ENCODE measurements around the gene CD33. TPM values are rescaled to one million over a fixed set of nuclear protein-coding genes. Genes with fewer than 3 reads are reported as not detected.
"Not testable (repeated sequence)": the region's sequence is repeated elsewhere in the genome, so short reads cannot be mapped to it uniquely, and the experiment has no call there.

Gene CD33
- total RNA-seq, 1 experiment from 2014 or later = not detected

GRCh38 chr19:51204321-51204720 lies 20.6 kb upstream of the CD33 start:
- ChIA-PET CTCF (no interaction called here), POLR2A (ENCODE audit: low non-redundant PET) (no interaction called here)
- Histone ChIP-seq H3K36me3 (ENCODE audit: insufficient read depth, low read length, poor library complexity, severe bottlenecking) (no peaks in the 10 kb centered on the region), H3K4me1 (ENCODE audit: insufficient read depth, low read length, poor library complexity, severe bottlenecking) (no peaks in the 10 kb centered on the region), H3K9me3 (ENCODE audit: low read depth, low read length, poor library complexity, severe bottlenecking) (no peaks in the 10 kb centered on the region), H3K27me3 (replicated peaks; ENCODE audit: insufficient read depth, low read depth, low read length, poor library complexity) (no peaks in the 10 kb centered on the region), H3K27ac (ENCODE audit: low read depth, low read length, poor library complexity, severe bottlenecking) (no peak overlapping the region), H3K4me3 (ENCODE audit: low read depth, low read length, poor library complexity, severe bottlenecking) (no peak overlapping the region)
- DNase-seq (ENCODE audit: low spot score) = no peak
- BruUV-seq (replicated peaks) = no TSS peak
- intact Hi-C loops (cut with micrococcal nuclease; ENCODE audit: unreplicated experiment) = no loop called here
- TF ChIP-seq EZH2 (IDR thresholded peaks at IDR 0.05; ENCODE audit: borderline replicate concordance, low read depth, low read length, poor library complexity, severe bottlenecking) (no peak), CTCF (conservative IDR thresholded peaks at IDR 0.05; ENCODE audit: low read depth, low read length) (no peak)

- Histone ChIP-seq H3K4me1 (ENCODE audit: insufficient read depth, low read length, poor library complexity, severe bottlenecking) (no peaks in the 10 kb centered on the region), H3K4me3 (ENCODE audit: low read depth, low read length, poor library complexity, severe bottlenecking) (no peak overlapping the region), H3K27ac (ENCODE audit: low read depth, low read length, poor library complexity, severe bottlenecking) (no peak overlapping the region), H3K9me3 (ENCODE audit: low read depth, low read length, poor library complexity, severe bottlenecking) (no peaks in the 10 kb centered on the region), H3K36me3 (ENCODE audit: insufficient read depth, low read length, poor library complexity, severe bottlenecking) (no peaks in the 10 kb centered on the region), H3K27me3 (replicated peaks; ENCODE audit: insufficient read depth, low read depth, low read length, poor library complexity) (no peaks in the 10 kb centered on the region)
- BruUV-seq (replicated peaks) = no TSS peak
- CTCF ChIA-PET = no interaction called here
- TF ChIP-seq CTCF (conservative IDR thresholded peaks at IDR 0.05; ENCODE audit: low read depth, low read length) = no peak
- no peak for DNase-seq (ENCODE audit: low spot score)
- POLR2A ChIA-PET (ENCODE audit: low non-redundant PET) = no interaction called here
- intact Hi-C loops (cut with micrococcal nuclease; ENCODE audit: unreplicated experiment) = no loop called here
Measured at GRCh38 chr19:51207747-51208146, 17.1 kb upstream of the CD33 start.

GRCh38 chr19:51210191-51210784 lies 14.6 kb upstream of the CD33 start:
- BruUV-seq (replicated peaks) = no TSS peak
- POLR2A ChIA-PET (ENCODE audit: low non-redundant PET) = no interaction called here
- intact Hi-C loops (cut with micrococcal nuclease; ENCODE audit: unreplicated experiment) = no loop called here
- Histone ChIP-seq H3K9me3 (ENCODE audit: low read depth, low read length, poor library complexity, severe bottlenecking) (no peaks in the 10 kb centered on the region), H3K27me3 (replicated peaks; ENCODE audit: insufficient read depth, low read depth, low read length, poor library complexity) (no peaks in the 10 kb centered on the region), H3K36me3 (ENCODE audit: insufficient read depth, low read length, poor library complexity, severe bottlenecking) (no peaks in the 10 kb centered on the region), H3K4me3 (ENCODE audit: low read depth, low read length, poor library complexity, severe bottlenecking) (no peak overlapping the region), H3K27ac (ENCODE audit: low read depth, low read length, poor library complexity, severe bottlenecking) (no peak overlapping the region), H3K4me1 (ENCODE audit: insufficient read depth, low read length, poor library complexity, severe bottlenecking) (no peaks in the 10 kb centered on the region)
- CTCF ChIA-PET = no interaction called here
- DNase-seq (ENCODE audit: low spot score) = no peak
- TF ChIP-seq CTCF (conservative IDR thresholded peaks at IDR 0.05; ENCODE audit: low read depth, low read length) = no peak
- TF ChIP-seq EZH2 (IDR thresholded peaks at IDR 0.05; ENCODE audit: borderline replicate concordance, low read depth, low read length, poor library complexity, severe bottlenecking) = no peak

GRCh38 chr19:51210874-51211361 lies 14.0 kb upstream of the CD33 start:
- H3K27ac ChIP-seq (ENCODE audit: low read depth, low read length, poor library complexity, severe bottlenecking); H3K27me3 ChIP-seq (replicated peaks; ENCODE audit: insufficient read depth, low read depth, low read length, poor library complexity); intact Hi-C loops (cut with micrococcal nuclease; ENCODE audit: unreplicated experiment); H3K4me3 ChIP-seq (ENCODE audit: low read depth, low read length, poor library complexity, severe bottlenecking); DNase-seq (ENCODE audit: low spot score); BruUV-seq (replicated peaks); POLR2A ChIA-PET (ENCODE audit: low non-redundant PET); H3K36me3 ChIP-seq (ENCODE audit: insufficient read depth, low read length, poor library complexity, severe bottlenecking); H3K9me3 ChIP-seq (ENCODE audit: low read depth, low read length, poor library complexity, severe bottlenecking); CTCF ChIA-PET; H3K4me1 ChIP-seq (ENCODE audit: insufficient read depth, low read length, poor library complexity, severe bottlenecking): not testable (repeated sequence)

Measured in A673 (cell line).